Stimulated activated CD8-positive, alpha-beta memory T cell treated with anti-CD3 and anti-CD28 coated beads, Interleukin-7, amount 100 ng/mL, for 24 hours (primary cell): Measurements from ENCODE around the gene SREBF2.
"Not testable (repeated sequence)": the region's sequence is repeated elsewhere in the genome, so short reads cannot be mapped to it uniquely, and the experiment has no call there.

Experiments
- DNase-seq: peaks from one replicate; pipeline ENCODE4 v3.0.0-alpha.2; 2020; ENCODE audit warnings: low read depth

The SREBF2 gene

GRCh38 chr22:41842996-41843970 lies 10.4 kb downstream of the SREBF2 start:
- DNase-seq = no peak

DNA sequence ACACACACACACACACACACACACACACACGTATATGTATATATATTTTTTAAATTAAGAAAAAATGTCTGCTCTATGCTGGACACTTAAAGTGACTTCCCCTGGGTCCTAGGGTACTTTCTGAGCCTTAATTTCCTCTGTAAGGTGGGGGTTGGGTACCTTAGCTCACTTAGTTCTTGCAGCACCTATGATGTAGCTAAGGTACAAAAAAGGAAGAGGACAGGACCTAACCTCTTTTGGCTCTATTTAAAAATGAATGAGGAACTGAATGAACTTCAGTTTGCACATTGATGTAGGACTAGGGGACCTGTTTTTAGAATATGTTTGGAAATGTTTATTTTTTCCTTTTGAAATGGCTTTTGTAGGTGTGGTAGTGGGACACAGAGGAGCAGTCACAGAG lies 11.1 kb downstream of the SREBF2 start:
- DNase-seq = no peak

- DNase-seq = no peak
Measured at GRCh38 chr22:41844513-41844912, 11.6 kb downstream of the SREBF2 start.

DNA sequence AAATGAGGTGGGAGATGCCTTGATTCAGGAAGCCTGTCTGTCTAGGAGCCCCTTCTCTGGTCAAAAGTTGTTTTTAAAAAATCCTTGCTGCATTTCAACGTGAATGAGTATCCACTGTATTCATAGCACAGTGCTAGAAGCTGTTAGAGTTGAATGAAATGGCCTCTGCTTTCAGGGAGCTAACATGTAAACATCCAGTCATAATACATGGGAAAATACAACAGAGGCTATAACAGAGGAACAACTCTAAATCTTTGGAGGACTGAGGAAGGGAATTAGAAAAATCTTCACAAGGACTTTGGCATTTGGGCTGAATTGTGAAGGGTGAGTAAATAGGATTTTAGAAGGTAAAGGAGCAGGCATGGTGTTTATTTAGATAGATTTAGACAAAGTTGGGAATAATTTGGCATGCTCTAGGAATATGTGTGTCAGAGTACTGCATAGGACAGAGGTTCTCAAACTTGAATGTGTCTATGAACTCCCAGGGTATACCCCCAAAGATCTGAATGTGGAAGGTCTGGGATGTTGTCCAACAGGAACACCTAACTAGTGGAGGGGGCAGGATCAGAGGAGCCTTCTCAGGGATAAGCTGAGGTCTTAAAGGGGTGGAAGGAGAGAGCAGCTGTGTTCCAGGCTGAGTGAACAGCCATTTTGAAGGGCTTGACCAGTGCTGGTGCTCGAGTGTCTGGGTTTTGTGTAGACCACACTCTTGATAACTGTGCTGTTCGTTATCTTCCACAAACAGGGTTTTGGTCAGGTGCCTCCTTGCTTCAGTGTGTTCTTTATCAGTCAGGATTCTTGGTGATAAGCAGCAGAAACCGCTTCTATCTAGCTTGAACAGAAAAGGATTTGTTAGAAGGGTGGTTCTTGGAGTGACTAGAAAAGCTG lies 12.7 kb downstream of the SREBF2 start:
- DNase-seq = no peak

DNA sequence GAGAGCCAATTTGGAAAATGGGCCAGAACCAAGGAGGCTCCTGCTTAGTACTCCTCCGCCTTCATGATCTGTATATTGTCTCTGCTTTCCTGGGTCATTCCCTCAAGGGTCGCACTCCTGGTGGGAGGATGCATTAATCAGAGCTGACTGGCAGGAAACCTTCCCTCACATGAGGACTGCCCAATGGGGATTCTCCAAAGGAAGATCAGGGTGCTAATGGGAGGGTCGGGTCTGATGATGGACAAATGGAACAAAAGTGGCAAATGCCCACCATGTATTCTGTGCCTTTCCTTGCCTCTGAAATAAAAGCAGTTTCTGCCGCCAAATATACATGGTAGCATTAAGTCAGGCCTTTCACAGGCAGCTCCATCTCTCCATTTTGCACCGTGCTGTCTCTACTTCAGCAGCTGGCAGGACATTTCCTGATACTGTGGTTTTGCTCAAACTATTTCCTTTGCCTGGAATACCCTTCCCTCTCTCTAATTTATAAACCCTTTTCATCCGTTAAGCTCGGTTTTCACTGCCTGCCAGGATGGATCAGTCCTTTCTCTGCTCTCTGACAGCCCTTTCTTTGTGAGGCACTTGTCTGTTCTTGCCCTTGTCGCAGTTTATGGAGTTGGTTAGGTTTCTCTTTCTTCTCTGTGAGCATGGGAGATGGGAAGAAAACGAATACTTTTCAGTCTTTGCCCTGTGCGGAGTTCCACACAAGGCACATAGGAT lies 13.5 kb downstream of the SREBF2 start:
- DNase-seq = no peak

- DNase-seq = no peak
Measured at GRCh38 chr22:41847300-41847699, 14.4 kb downstream of the SREBF2 start.

GRCh38 chr22:41848468-41848867 lies 15.6 kb downstream of the SREBF2 start:
- DNase-seq = no peak

DNA sequence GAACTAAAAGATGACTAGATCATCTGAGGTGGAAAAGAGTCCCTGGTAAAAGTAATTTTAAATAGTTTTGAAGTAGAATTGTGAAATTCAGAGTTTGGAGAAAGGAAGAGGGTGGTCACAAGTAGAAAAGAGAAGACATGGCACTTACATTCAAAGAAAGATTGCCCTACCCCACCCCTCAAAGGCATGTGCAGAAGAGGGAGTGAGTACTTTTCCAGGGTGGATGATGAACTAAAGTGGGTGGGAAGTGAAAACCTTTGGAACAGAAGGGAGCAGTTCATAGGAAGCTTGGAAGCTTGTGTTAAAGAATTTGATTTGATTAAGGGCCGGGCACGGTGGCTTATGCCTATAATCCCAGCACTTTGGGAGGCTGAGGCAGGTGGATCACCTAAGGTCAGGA lies 23.6 kb downstream of the SREBF2 start:
- DNase-seq = no peak

DNA sequence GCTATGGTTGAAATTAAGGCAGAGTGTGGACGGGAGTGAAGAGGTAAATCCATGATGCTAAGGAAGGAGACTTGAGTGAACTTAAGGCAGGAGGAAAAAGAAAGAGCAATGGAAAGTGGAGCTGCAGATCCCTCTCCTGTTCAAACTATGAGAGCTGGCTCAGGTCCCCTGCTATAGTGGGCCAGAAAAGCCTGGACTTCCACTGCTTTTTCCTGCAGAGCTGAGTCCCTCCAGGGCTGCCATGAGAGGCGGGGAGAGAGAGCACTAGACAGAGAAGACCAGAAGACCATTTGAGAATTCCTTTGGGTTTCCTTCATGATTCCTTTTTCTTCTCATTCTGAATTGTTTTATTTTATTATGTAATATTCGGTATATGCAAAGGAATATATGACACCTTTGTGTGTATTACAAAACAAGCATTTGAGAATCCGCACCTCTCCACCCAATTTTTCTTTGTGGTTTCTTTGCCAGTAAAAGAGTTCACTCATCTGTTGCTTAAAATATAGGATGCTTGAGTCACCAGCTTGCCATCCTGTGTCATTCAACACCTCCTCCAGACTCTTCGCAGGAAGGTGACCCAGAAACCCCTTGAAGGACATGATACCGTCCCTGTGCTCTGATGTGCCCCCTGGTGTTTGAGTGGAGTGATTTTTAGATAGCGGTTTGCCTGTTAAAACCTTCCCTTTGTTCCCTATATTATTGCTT lies 24.4 kb downstream of the SREBF2 start:
- DNase-seq = peak; percentile 56

DNA sequence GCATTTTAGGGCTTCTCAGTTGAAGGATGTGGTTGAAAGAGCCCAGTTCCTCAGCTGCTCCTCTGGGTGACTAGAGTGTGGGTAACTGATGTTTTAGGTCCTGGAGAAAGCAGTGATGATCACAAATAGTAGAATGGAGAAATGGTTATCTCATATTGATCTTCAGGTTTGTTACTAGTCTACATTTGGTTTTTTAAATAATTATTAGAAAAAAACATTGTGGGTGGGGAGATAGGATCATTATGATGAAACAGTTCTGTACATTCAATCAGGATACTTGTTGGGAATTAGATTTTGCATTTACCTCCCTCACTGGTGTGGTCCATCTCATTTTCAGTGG lies 24.9 kb downstream of the SREBF2 start:
- DNase-seq = no peak

DNA sequence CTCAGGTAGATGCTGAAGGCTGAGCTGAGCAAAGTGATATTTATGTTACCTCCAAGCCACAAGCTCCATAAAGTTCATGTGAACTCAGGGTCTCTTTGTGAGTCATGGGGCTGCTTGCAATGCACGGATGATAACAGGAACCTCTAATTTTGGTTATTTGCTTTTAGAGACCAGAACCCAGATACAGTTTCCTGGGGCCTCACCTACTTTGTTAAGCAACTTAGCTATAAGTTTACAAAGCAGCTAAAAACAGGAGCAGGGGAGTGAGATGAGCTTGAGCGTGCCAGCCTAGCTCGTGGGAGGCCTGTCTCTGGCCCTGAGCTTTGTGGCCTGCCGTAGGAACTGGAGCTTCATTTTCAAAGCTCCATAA lies 29.2 kb downstream of the SREBF2 start:
- no peak for DNase-seq

GRCh38 chr22:41862530-41863266 lies 29.8 kb downstream of the SREBF2 start:
- no peak for DNase-seq

GRCh38 chr22:41863472-41863871 lies 30.6 kb downstream of the SREBF2 start:
- no peak for DNase-seq

DNA sequence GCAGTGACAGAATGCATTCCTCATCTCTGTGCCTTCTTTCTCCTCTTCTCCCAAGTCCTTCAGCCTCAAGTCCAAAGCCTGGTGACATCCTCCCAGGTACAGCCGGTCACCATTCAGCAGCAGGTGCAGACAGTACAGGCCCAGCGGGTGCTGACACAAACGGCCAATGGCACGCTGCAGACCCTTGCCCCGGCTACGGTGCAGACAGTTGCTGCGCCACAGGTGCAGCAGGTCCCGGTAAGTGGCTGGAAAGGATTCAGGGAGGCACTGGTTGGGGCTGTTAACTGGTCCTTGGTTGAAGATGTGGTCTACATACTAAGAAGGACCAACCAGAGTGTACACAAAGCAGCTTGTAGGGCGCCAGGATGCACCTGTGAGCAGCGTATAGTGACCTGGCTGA lies 35.7 kb downstream of the SREBF2 start:
- no peak for DNase-seq

- not testable (repeated sequence) for DNase-seq
Measured at GRCh38 chr22:41870081-41870480, 37.2 kb downstream of the SREBF2 start.

- DNase-seq = no peak
Measured at GRCh38 chr22:41870786-41871185, 37.9 kb downstream of the SREBF2 start.

DNA sequence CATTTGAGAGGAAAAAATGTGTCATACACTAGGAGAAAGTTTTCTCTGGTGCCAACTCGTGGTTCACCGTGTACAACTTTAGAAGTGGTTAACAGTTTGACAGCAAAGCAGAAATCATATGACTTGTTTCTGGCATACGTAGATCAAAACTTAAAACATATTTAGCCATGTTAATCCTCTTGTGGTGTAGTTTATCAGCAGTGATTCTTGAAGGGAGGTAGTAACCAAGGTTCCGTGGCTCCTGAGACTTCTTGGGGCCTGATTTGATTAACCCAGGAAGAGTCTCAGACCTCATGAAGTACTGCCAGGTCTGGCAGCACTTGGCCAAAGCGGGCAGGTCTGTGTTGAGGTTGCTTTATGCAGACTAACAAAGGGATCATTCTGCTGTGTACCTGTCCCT lies 40.5 kb downstream of the SREBF2 start:
- DNase-seq = no peak

- DNase-seq = no peak
Measured at GRCh38 chr22:41874090-41874489, 41.2 kb downstream of the SREBF2 start.

GRCh38 chr22:41875531-41876270 lies 42.8 kb downstream of the SREBF2 start:
- DNase-seq = no peak

DNA sequence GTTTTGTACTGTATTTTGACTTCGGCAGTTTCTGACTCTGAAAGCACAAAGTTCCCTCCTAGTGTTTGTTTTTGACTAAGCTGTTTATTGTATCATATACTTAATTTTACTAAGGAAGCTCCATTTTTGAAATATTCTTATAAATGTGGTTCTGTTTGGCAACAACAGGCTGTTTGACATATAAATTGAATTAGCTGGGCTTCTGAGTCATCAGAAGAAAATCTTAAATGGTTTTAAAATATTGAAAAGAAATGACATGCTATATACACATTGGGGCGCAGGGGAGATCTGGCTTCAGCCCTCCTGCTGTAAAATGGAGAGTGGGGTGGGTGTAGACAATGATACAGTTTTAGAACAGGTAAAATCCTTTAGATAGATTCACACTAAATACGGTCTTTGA lies 43.4 kb downstream of the SREBF2 start:
- no peak for DNase-seq
